ENCODE results near the gene NDUFB5. TPM values are rescaled to one million over a fixed set of nuclear protein-coding genes. Genes with fewer than 3 reads are reported as not detected.
"Not testable (repeated sequence)": the region's sequence is repeated elsewhere in the genome, so short reads cannot be mapped to it uniquely, and the experiment has no call there.

The NDUFB5 gene
- total and polyA plus RNA-seq, 10 donors, result 70.7 to 122 (median 89.9) TPM

DNA sequence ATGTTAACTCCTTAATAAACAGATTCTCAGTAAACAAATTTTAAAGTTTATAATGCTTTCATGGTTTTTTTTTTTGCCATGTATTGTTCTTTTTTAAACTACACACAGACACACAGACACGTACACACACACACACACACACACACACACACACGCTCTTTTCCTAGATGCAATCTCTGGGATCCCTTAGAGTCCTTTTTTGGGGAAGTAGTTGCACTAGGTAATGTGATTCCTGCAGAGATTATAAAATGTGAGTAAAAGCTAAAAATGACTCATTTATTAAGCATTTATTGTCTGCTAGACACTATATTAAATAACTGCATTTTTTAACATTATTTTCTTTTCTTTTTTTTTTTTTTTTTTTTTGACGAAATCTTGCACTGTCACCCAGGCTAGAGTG, 19.9 kb downstream of the NDUFB5 start:
- Histone ChIP-seq H3K4me3 (no peak overlapping the region), H3K4me1 (no peaks in the 10 kb centered on the region), H3K9me3 (no peaks in the 10 kb centered on the region), H3K27me3 (replicated peaks in 1 of 7) (no peaks in the 10 kb centered on the region), H3K36me3 (peaks cover 0 to 75% (median 51%) of the 10 kb centered on the region in 6 donors), H3K27ac (no peak overlapping the region)
- DNase-seq, result no peak
- TF ChIP-seq, protein P1, sequence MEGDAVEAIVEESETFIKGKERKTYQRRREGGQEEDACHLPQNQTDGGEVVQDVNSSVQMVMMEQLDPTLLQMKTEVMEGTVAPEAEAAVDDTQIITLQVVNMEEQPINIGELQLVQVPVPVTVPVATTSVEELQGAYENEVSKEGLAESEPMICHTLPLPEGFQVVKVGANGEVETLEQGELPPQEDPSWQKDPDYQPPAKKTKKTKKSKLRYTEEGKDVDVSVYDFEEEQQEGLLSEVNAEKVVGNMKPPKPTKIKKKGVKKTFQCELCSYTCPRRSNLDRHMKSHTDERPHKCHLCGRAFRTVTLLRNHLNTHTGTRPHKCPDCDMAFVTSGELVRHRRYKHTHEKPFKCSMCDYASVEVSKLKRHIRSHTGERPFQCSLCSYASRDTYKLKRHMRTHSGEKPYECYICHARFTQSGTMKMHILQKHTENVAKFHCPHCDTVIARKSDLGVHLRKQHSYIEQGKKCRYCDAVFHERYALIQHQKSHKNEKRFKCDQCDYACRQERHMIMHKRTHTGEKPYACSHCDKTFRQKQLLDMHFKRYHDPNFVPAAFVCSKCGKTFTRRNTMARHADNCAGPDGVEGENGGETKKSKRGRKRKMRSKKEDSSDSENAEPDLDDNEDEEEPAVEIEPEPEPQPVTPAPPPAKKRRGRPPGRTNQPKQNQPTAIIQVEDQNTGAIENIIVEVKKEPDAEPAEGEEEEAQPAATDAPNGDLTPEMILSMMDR (IDR thresholded peaks at IDR 0.05 in 8 of 11, conservative IDR thresholded peaks at IDR 0.05 in 3 of 11), result no peak
- TF ChIP-seq POLR2A (IDR thresholded peaks at IDR 0.05) (no peak), POLR2AphosphoS5 (IDR thresholded peaks at IDR 0.05) (no peak)
- intact Hi-C loops (cut with DNase I; ENCODE audit: low total_unique reads), result no loop called here
- 64 to 89% (median 83%) methylated on average over 3 of the region's 3 CpGs for WGBS, 5 donors

DNA sequence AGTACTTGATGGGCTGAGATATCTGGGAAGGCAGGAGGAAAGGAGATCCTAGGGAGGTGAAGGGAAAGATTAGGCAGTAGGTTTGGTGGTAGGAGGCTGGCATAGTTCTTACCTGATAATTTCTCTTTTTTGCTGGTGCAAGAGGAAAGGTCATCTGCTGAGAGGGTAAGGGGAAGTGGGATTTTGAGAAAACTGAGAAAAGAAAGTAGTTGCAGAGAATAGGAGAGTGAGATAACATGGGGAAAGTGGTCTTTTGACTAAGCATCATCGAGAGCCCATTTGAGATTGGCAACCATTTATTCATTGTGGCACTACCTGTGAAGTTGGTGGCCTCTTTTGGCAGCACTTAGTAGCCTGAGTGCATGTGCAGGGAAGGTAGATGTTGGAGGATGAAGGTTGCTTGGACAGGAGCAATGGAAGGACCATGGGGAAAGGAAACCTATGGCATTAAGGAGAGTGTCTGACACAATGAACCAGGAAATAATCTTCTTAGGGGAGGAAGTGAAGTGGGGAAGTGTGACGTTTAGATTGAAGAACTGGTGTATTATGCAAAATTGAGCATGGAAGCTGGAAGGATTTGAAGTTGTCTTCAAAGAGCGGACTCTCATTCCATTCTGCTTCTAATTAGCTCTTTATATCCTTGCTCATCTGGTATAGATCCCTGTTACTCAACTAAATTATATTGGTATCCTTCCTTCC, 26.3 kb downstream of the NDUFB5 start:
- Histone ChIP-seq H3K4me1 (no peaks in the 10 kb centered on the region), H3K27me3 (replicated peaks in 1 of 7) (no peaks in the 10 kb centered on the region), H3K36me3 (peaks cover 0 to 10% (median 1%) of the 10 kb centered on the region in 6 donors), H3K4me3 (no peak overlapping the region), H3K9me3 (no peaks in the 10 kb centered on the region), H3K27ac (no peak overlapping the region)
- intact Hi-C loops (cut with DNase I; ENCODE audit: low total_unique reads), result no loop called here
- TF ChIP-seq POLR2AphosphoS5 (IDR thresholded peaks at IDR 0.05) (no peak), POLR2A (IDR thresholded peaks at IDR 0.05) (no peak)
- TF ChIP-seq, protein P1 (IDR thresholded peaks at IDR 0.05 in 8 of 11, conservative IDR thresholded peaks at IDR 0.05 in 3 of 11), result no peak
- no peak for DNase-seq
- WGBS, 5 donors, result 47 to 73% (median 67%) methylated on average over 3 of the region's 3 CpGs

DNA sequence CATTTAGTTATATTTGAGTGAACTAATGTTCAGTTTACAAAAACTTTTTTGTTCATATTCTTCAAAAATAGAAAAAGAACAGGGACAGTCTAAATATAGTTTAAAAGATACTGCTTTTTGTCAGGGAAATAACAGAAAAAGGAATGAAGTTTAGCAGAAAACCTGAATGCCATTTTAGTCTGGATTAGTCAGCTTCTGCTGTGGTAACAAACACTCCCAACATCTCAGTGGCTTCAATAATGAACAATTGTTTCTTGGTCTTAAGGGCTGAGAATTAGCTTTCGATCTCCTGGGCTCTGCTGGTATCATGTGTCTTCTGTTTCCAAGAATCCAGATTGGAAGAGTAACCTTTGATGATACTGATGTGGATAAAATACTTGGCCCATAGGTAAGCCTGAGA, 35.9 kb downstream of the NDUFB5 start:
- no peak for DNase-seq
- H3K27me3 ChIP-seq (replicated peaks in 1 of 7), result no peaks in the 10 kb centered on the region
- WGBS, 5 donors, result 91 to 100% (median 98%) methylated on average over 1 of the region's 1 CpG
- H3K4me3 ChIP-seq, result no peak overlapping the region
- intact Hi-C loops (cut with DNase I; ENCODE audit: low total_unique reads), result no loop called here
- H3K9me3 ChIP-seq, result no peaks in the 10 kb centered on the region
- H3K4me1 ChIP-seq, result no peaks in the 10 kb centered on the region
- no peaks in the 10 kb centered on the region for H3K36me3 ChIP-seq
- TF ChIP-seq, protein P1 (IDR thresholded peaks at IDR 0.05 in 8 of 11, conservative IDR thresholded peaks at IDR 0.05 in 3 of 11), result no peak
- H3K27ac ChIP-seq, result no peak overlapping the region

DNA sequence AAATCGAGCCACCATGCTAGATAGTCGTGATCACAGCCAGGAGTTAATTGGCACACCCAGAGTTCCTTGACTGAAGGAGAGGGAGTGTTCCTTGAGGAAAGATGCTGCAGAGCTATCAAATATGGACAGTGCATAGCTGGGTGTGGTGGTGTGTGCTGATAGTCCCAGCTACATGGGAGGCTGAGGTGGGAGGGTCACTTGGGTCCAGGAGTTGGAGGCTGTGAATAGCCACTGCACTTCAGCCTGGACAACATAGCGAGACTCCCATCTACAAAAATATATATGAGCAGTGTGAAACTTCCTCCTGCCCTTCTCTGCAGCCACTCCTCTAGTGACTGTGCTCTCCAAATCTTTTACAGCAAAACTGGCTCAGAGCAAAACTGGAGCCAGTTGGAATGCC, 38.3 kb downstream of the NDUFB5 start:
- no peak overlapping the region for H3K27ac ChIP-seq
- H3K36me3 ChIP-seq, result no peaks in the 10 kb centered on the region
- TF ChIP-seq, protein P1 (IDR thresholded peaks at IDR 0.05 in 8 of 11, conservative IDR thresholded peaks at IDR 0.05 in 3 of 11), result no peak
- TF ChIP-seq POLR2A (IDR thresholded peaks at IDR 0.05) (no peak), POLR2AphosphoS5 (IDR thresholded peaks at IDR 0.05) (no peak)
- H3K4me1 ChIP-seq, result no peaks in the 10 kb centered on the region
- DNase-seq, result no peak
- intact Hi-C loops (cut with DNase I; ENCODE audit: low total_unique reads), result no loop called here
- no peaks in the 10 kb centered on the region for H3K27me3 ChIP-seq (replicated peaks in 1 of 7)
- WGBS, 5 donors, result 80 to 95% (median 87%) methylated on average over 3 of the region's 3 CpGs
- H3K9me3 ChIP-seq, result no peaks in the 10 kb centered on the region
- H3K4me3 ChIP-seq, result no peak overlapping the region

DNA sequence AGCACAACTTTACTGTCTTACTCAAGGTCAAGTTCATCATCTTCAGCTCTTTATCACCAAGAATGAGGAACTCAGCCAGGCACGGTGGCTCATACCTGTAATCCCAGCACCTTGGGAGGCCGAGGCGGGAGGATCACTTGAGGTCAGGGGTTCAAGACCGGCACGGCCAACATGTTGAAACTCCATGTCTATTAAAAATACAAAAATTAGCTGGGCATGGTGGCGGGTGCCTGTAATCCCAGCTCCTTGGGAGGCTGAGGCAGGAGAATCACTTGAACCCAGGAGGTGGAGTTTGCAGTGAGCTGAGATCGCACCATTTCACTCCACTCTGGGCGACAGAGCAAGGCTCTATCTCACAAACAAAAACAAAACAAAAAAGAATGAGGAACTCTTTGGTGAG, 39.2 kb downstream of the NDUFB5 start:
- intact Hi-C loops (cut with DNase I; ENCODE audit: low total_unique reads); H3K36me3 ChIP-seq; H3K4me1 ChIP-seq; H3K27me3 ChIP-seq (replicated peaks in 1 of 7); H3K4me3 ChIP-seq; DNase-seq; H3K27ac ChIP-seq; H3K9me3 ChIP-seq: not testable (repeated sequence)
- WGBS, 5 donors, result 93 to 96% (median 96%) methylated on average over 8 of the region's 8 CpGs
